GM12892 (cell line): ENCODE results near the gene MRTFB.

ENCODE experiments used
- POLR2A ChIP-seq: IDR thresholded peaks from 2 replicates; pipeline ENCODE4 v1.6.1; 2011; ENCODE audit warnings: low read depth, low read length, control low read depth
- POLR2AphosphoS5 ChIP-seq: IDR thresholded peaks from 2 replicates; pipeline ENCODE4 v1.6.1; 2011; ENCODE audit warnings: low read depth, low read length, control low read depth
- TAF1 ChIP-seq: IDR thresholded peaks from 2 replicates; pipeline ENCODE4 v1.6.1; 2011; ENCODE audit warnings: low read depth, mild to moderate bottlenecking, control low read depth, low read length, borderline replicate concordance

- TF ChIP-seq POLR2A: no peak
- no peak for TF ChIP-seq POLR2AphosphoS5
- no peak for TF ChIP-seq TAF1
These were observed 237.2 kb downstream of the MRTFB start for GRCh38 chr16:14308368-14308723.
